ENCODE measurements around the gene FAM13A.

- TF ChIP-seq EZH2 (IDR thresholded peaks at IDR 0.05; ENCODE audit: borderline replicate concordance, insufficient read depth, low read depth, low read length, poor library complexity, severe bottlenecking) (no peak), CTCF (IDR thresholded peaks at IDR 0.05) (no peak)
Measured at GRCh38 chr4:88858752-88859151, 198.2 kb downstream of the FAM13A start.
